Stimulated activated naive CD8-positive, alpha-beta T cell treated with anti-CD3 and anti-CD28 coated beads, Interleukin-15, Interleukin-2, amounts not matched to agents 100 U/mL and 50 U/mL, for 24 hours (primary cell): ENCODE data around the gene DLGAP3.

Experiments used
- ATAC-seq: fragments of 150-1000 bp; cut with Tn5 transposase; one replicate; pipeline ENCODE4 v1.10.0; 2021
- DNase-seq: peaks from one replicate; pipeline ENCODE4 v3.0.0; 2021

DLGAP3 gene

GRCh38 chr1:34928699-34929496, 552 bp downstream of the DLGAP3 start:
- DNase-seq (no peak), ATAC-seq (peak; percentile 29)

- no peak for DNase-seq
- no peak for ATAC-seq
Measured at GRCh38 chr1:34928066-34928696, 1.3 kb downstream of the DLGAP3 start.

- DNase-seq, result no peak
- ATAC-seq, result no peak
Measured at GRCh38 chr1:34927316-34927715, 2.1 kb downstream of the DLGAP3 start.

GRCh38 chr1:34926894-34927293, 2.6 kb downstream of the DLGAP3 start:
- no peak for DNase-seq
- ATAC-seq, result no peak

- ATAC-seq (no peak), DNase-seq (no peak)
Measured at GRCh38 chr1:34926156-34926555, 3.3 kb downstream of the DLGAP3 start.

GRCh38 chr1:34925730-34926129, 3.7 kb downstream of the DLGAP3 start:
- no peak for DNase-seq
- ATAC-seq, result no peak

GRCh38 chr1:34924759-34925555, 4.5 kb downstream of the DLGAP3 start:
- DNase-seq, result peak; percentile 81
- ATAC-seq, result peak; percentile 38

GRCh38 chr1:34923490-34923889, 6.0 kb downstream of the DLGAP3 start:
- DNase-seq (no peak), ATAC-seq (no peak)

- peak; percentile 16 for DNase-seq
- ATAC-seq, result no peak
Measured at GRCh38 chr1:34918977-34919561, 10.4 kb downstream of the DLGAP3 start.

GRCh38 chr1:34918386-34918976, 11.0 kb downstream of the DLGAP3 start:
- DNase-seq (no peak), ATAC-seq (no peak)

GRCh38 chr1:34917017-34917416, 12.4 kb downstream of the DLGAP3 start:
- ATAC-seq (no peak), DNase-seq (no peak)

GRCh38 chr1:34916104-34916503, 13.3 kb downstream of the DLGAP3 start:
- DNase-seq (no peak), ATAC-seq (no peak)

- ATAC-seq (no peak), DNase-seq (no peak)
Measured at GRCh38 chr1:34915521-34915920, 13.9 kb downstream of the DLGAP3 start.

GRCh38 chr1:34914958-34915357, 14.5 kb downstream of the DLGAP3 start:
- ATAC-seq, result no peak

GRCh38 chr1:34911465-34911864, 18.0 kb downstream of the DLGAP3 start:
- DNase-seq (no peak), ATAC-seq (no peak)

More at GRCh38 chr1:34914958-34915357, 14.5 kb downstream of the DLGAP3 start:
- DNase-seq, result no peak

GRCh38 chr1:34910425-34910824, 19.0 kb downstream of the DLGAP3 start:
- DNase-seq (no peak), ATAC-seq (no peak)

- no peak for ATAC-seq
- no peak for DNase-seq
Measured at GRCh38 chr1:34908369-34908768, 21.1 kb downstream of the DLGAP3 start.

GRCh38 chr1:34907487-34908090, 21.9 kb downstream of the DLGAP3 start:
- no peak for ATAC-seq
- no peak for DNase-seq

- no peak for ATAC-seq
- DNase-seq, result no peak
Measured at GRCh38 chr1:34906756-34907155, 22.7 kb downstream of the DLGAP3 start.

- DNase-seq (no peak), ATAC-seq (no peak)
Measured at GRCh38 chr1:34906222-34906621, 23.2 kb downstream of the DLGAP3 start.

GRCh38 chr1:34905098-34905459, 24.4 kb downstream of the DLGAP3 start:
- DNase-seq, result no peak
- ATAC-seq, result no peak
